Breast epithelium (tissue), 4 donors: ENCODE results near the gene PRDM16. TPM values are rescaled to one million over a fixed set of nuclear protein-coding genes. Genes with fewer than 3 reads are reported as not detected.

Experiments used
- DNase-seq, 2 donors: peaks; one replicate each; pipeline ENCODE4 v3.0.0-alpha.2; 2019; ENCODE audit warnings: low spot score in 2 of 2
- H3K27ac ChIP-seq, 2 donors: fragments of 200-600 bp; sonication (generic) in 1 of 2; one replicate each; pipeline ENCODE4 v1.5.1; 2016 to 2019; ENCODE audit warnings: mild to moderate bottlenecking in 1 of 2
- H3K27me3 ChIP-seq, 2 donors: fragments of 200-600 bp; sonication (generic) in 1 of 2; one replicate each; pipeline versions ENCODE4 v1.5.1 to v1.6.0; 2017 to 2019; ENCODE audit warnings: control low read depth in 1 of 2, mild to moderate bottlenecking in 1 of 2
- H3K36me3 ChIP-seq: fragments of 200-600 bp; one replicate; pipeline ENCODE4 v1.5.1; 2019
- H3K4me1 ChIP-seq, 2 donors: fragments of 200-600 bp; sonication (generic); one replicate each; pipeline ENCODE4 v1.5.1; 2016 to 2019; ENCODE audit warnings: control low read depth in 1 of 2
- H3K4me3 ChIP-seq, 3 donors: fragments of 200-600 bp; sonication (generic); 1 replicate in 2 of 3; 2 replicates in 1 of 3; pipeline ENCODE4 v1.5.1; 2016 to 2019; ENCODE audit warnings: mild to moderate bottlenecking in 3 of 3, moderate library complexity in 2 of 3
- H3K9me3 ChIP-seq, 2 donors: fragments of 200-600 bp; sonication (generic) in 1 of 2; one replicate each; pipeline ENCODE4 v1.5.1; 2016 to 2019; ENCODE audit warnings: control low read depth in 1 of 2
- CTCF ChIP-seq, 3 donors: fragments of 450-650 bp; IDR thresholded peaks; one replicate each; pipeline ENCODE4 v1.5.1; 2016 to 2017; ENCODE audit warnings: antibody characterized with exemption in 3 of 3, mild to moderate bottlenecking in 3 of 3, moderate library complexity in 3 of 3
- POLR2A ChIP-seq: fragments of 450-650 bp; IDR thresholded peaks from one replicate; pipeline ENCODE4 v1.6.1; 2016; ENCODE audit warnings: antibody characterized with exemption, mild to moderate bottlenecking, moderate library complexity
- POLR2AphosphoS5 ChIP-seq, 3 donors: sonication (generic); formaldehyde crosslinking; IDR thresholded peaks; one replicate each; pipeline ENCODE4 v1.6.1; 2017; ENCODE audit warnings: antibody characterized with exemption in 3 of 3
- intact Hi-C: fragments of 100-400 bp; cut with DNase I; formaldehyde crosslinking; loops from one replicate; pipeline ENCODE4 v1.15.1; 2023; ENCODE audit warnings: low total_unique reads
- total RNA-seq, 3 donors: library from RNA; depleted of rRNA; stranded (reverse); fragments of >200 nt; gene quantifications; one replicate each; pipeline ENCODE4 v1.1.0, GENCODE V29; 2016

The PRDM16 gene
- total RNA-seq, 3 donors from 2014 or later = 0.48 to 3.8 (median 3.6) TPM

DNA sequence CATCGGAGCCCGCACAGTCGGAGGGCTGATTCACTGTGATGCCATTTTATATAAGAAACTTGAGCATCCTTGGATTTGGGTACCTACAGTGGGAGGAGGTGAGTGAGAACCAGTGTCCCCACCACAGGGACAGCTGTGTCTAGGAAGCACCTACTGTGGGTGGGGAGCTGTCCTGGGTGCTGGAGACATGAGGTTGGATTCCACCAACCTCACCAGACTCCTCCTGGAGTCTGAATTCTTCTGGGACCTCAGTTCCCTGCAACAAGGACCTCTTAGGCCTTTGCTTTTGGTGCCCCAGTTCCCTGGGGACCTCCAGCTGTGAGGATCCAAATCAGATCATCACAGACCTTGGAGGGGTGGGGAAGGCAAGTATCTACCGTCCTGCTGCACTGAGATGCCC lies 188.8 kb downstream of the PRDM16 start:
- no peak for TF ChIP-seq POLR2A
- no peak for TF ChIP-seq CTCF (IDR thresholded peaks at IDR 0.05)
- TF ChIP-seq POLR2AphosphoS5 (IDR thresholded peaks at IDR 0.05) = no peak
- no peak for DNase-seq
- intact Hi-C loops = no loop called here
- Histone ChIP-seq H3K27me3 (peaks cover 0 to 24% of the 10 kb centered on the region in 2 donors), H3K4me1 (no peaks in the 10 kb centered on the region), H3K9me3 (no peaks in the 10 kb centered on the region), H3K27ac (no peak overlapping the region), H3K36me3 (no peaks in the 10 kb centered on the region), H3K4me3 (no peak overlapping the region)

- Histone ChIP-seq H3K27me3 (peaks cover 0 to 32% of the 10 kb centered on the region in 2 donors), H3K4me3 (no peak overlapping the region), H3K27ac (no peak overlapping the region), H3K9me3 (no peaks in the 10 kb centered on the region), H3K4me1 (no peaks in the 10 kb centered on the region), H3K36me3 (no peaks in the 10 kb centered on the region)
- intact Hi-C loops = no loop called here
- TF ChIP-seq POLR2A = no peak
- TF ChIP-seq CTCF (IDR thresholded peaks at IDR 0.05) = no peak
- TF ChIP-seq POLR2AphosphoS5 (IDR thresholded peaks at IDR 0.05) = no peak
- DNase-seq = no peak
These were observed 189.5 kb downstream of the PRDM16 start for GRCh38 chr1:3258386-3259003.

GRCh38 chr1:3259020-3259419 lies 190.0 kb downstream of the PRDM16 start:
- Histone ChIP-seq H3K36me3 (no peaks in the 10 kb centered on the region), H3K27ac (no peak overlapping the region), H3K9me3 (no peaks in the 10 kb centered on the region), H3K27me3 (peaks cover 0 to 37% of the 10 kb centered on the region in 2 donors), H3K4me1 (no peaks in the 10 kb centered on the region), H3K4me3 (no peak overlapping the region)
- TF ChIP-seq POLR2A = no peak
- no peak for TF ChIP-seq POLR2AphosphoS5 (IDR thresholded peaks at IDR 0.05)
- TF ChIP-seq CTCF (IDR thresholded peaks at IDR 0.05) = no peak
- DNase-seq = no peak
- intact Hi-C loops = no loop called here

GRCh38 chr1:3261007-3261968 lies 192.3 kb downstream of the PRDM16 start:
- intact Hi-C loops = no loop called here
- DNase-seq = no peak

More at GRCh38 chr1:3261007-3261968, 192.3 kb downstream of the PRDM16 start:
- no peak for TF ChIP-seq POLR2A
- TF ChIP-seq POLR2AphosphoS5 (IDR thresholded peaks at IDR 0.05) = no peak
- no peak for TF ChIP-seq CTCF (IDR thresholded peaks at IDR 0.05)
- Histone ChIP-seq H3K27ac (no peak overlapping the region), H3K4me3 (no peak overlapping the region), H3K4me1 (no peaks in the 10 kb centered on the region), H3K9me3 (no peaks in the 10 kb centered on the region), H3K27me3 (peaks cover 0 to 59% of the 10 kb centered on the region in 2 donors), H3K36me3 (no peaks in the 10 kb centered on the region)
